Activated T-cell treated with anti-CD3 and anti-CD28 coated beads for 48 hours (primary cell): ENCODE data around the gene FCSK.
"Not testable (repeated sequence)": the region's sequence is repeated elsewhere in the genome, so short reads cannot be mapped to it uniquely, and the experiment has no call there.

Experiments used
- DNase-seq: peaks from one replicate; pipeline ENCODE4 v3.0.0-alpha.2; 2020; ENCODE audit warnings: low read depth

The FCSK gene

GRCh38 chr16:70432356-70432722, 22.1 kb upstream of the FCSK start:
- no peak for DNase-seq

- no peak for DNase-seq
Measured at GRCh38 chr16:70432723-70433457, 21.5 kb upstream of the FCSK start.

GRCh38 chr16:70433458-70434103, 20.8 kb upstream of the FCSK start:
- no peak for DNase-seq

- no peak for DNase-seq
Measured at GRCh38 chr16:70434484-70435260, 19.7 kb upstream of the FCSK start.

GRCh38 chr16:70437017-70437581, 17.3 kb upstream of the FCSK start:
- no peak for DNase-seq

GRCh38 chr16:70437582-70438557, 16.5 kb upstream of the FCSK start:
- DNase-seq: no peak

- DNase-seq: no peak
Measured at GRCh38 chr16:70438585-70438968, 15.8 kb upstream of the FCSK start.

GRCh38 chr16:70438969-70439862, 15.2 kb upstream of the FCSK start, which contains the start of gene ST3GAL2:
ST3GAL2 (minus strand) TSS chr16:70439100; CDS start chr16:70398530, 40,570 bp downstream.
- DNase-seq: peak; percentile 91

- no peak for DNase-seq
Measured at GRCh38 chr16:70440009-70440692, 14.2 kb upstream of the FCSK start.

- DNase-seq: no peak
Measured at GRCh38 chr16:70441406-70441990, 12.9 kb upstream of the FCSK start.

- no peak for DNase-seq
Measured at GRCh38 chr16:70442344-70442743, 12.1 kb upstream of the FCSK start.

- no peak for DNase-seq
Measured at GRCh38 chr16:70444249-70445063, 9.9 kb upstream of the FCSK start.

- DNase-seq: no peak
Measured at GRCh38 chr16:70448075-70448474, 6.3 kb upstream of the FCSK start.

GRCh38 chr16:70450142-70451003, 4.0 kb upstream of the FCSK start:
- DNase-seq: not testable (repeated sequence)

GRCh38 chr16:70451004-70451340, 3.4 kb upstream of the FCSK start:
- DNase-seq: not testable (repeated sequence)

GRCh38 chr16:70453117-70453891, 1.1 kb upstream of the FCSK start:
- no peak for DNase-seq

GRCh38 chr16:70453892-70454221, 538 bp upstream of the FCSK start:
- DNase-seq: no peak
